Effector memory CD4-positive, alpha-beta T cell (primary cell): ENCODE measurements around the gene CNKSR2.
"Not testable (repeated sequence)": the region's sequence is repeated elsewhere in the genome, so short reads cannot be mapped to it uniquely, and the experiment has no call there.

ENCODE experiments used
- DNase-seq, 3 donors: peaks; one replicate each; pipeline ENCODE4 v3.0.0-alpha.2; 2020
- H3K27ac ChIP-seq: 2 replicates; pipeline ENCODE4 v1.7.0; 2013; ENCODE audit warnings: mild to moderate bottlenecking, low read length, moderate library complexity; ENCODE audit not compliant: insufficient read depth, poor library complexity, severe bottlenecking
- H3K27me3 ChIP-seq: replicated peaks from 2 replicates; pipeline ENCODE4 v1.7.0; 2013; ENCODE audit warnings: mild to moderate bottlenecking, low read length; ENCODE audit not compliant: insufficient read depth, control insufficient read depth, poor library complexity, severe bottlenecking
- H3K36me3 ChIP-seq: 2 replicates; pipeline ENCODE4 v1.7.0; 2013; ENCODE audit warnings: mild to moderate bottlenecking, low read length, moderate library complexity; ENCODE audit not compliant: control insufficient read depth, insufficient read depth
- H3K4me1 ChIP-seq: 2 replicates; pipeline ENCODE4 v1.7.0; 2013; ENCODE audit warnings: low read length, mild to moderate bottlenecking; ENCODE audit not compliant: control insufficient read depth, insufficient read depth, poor library complexity, severe bottlenecking
- H3K4me3 ChIP-seq: 2 replicates; pipeline ENCODE4 v1.7.0; 2013; ENCODE audit warnings: low read length, low read depth, mild to moderate bottlenecking; ENCODE audit not compliant: insufficient read depth, poor library complexity, severe bottlenecking
- H3K9me3 ChIP-seq: 2 replicates; pipeline ENCODE4 v1.7.0; 2013; ENCODE audit warnings: mild to moderate bottlenecking, low read length, moderate library complexity; ENCODE audit not compliant: control insufficient read depth

Gene CNKSR2

GRCh38 chrX:21490341-21490740 lies 116.1 kb downstream of the CNKSR2 start:
- DNase-seq: no peak
- Histone ChIP-seq H3K36me3 (no peaks in the 10 kb centered on the region), H3K9me3 (no peaks in the 10 kb centered on the region), H3K4me1 (no peaks in the 10 kb centered on the region), H3K27me3 (no peaks in the 10 kb centered on the region), H3K4me3 (no peak overlapping the region), H3K27ac (no peak overlapping the region)

GRCh38 chrX:21493226-21493830 lies 119.1 kb downstream of the CNKSR2 start:
- Histone ChIP-seq H3K9me3 (no peaks in the 10 kb centered on the region), H3K36me3 (no peaks in the 10 kb centered on the region), H3K4me3 (no peak overlapping the region), H3K27me3 (no peaks in the 10 kb centered on the region), H3K27ac (no peak overlapping the region), H3K4me1 (no peaks in the 10 kb centered on the region)
- no peak for DNase-seq

- H3K36me3 ChIP-seq: no peaks in the 10 kb centered on the region
- no peaks in the 10 kb centered on the region for H3K4me1 ChIP-seq
- no peak for DNase-seq
- H3K9me3 ChIP-seq: no peaks in the 10 kb centered on the region
- no peak overlapping the region for H3K4me3 ChIP-seq
- no peak overlapping the region for H3K27ac ChIP-seq
- no peaks in the 10 kb centered on the region for H3K27me3 ChIP-seq
These were observed 129.4 kb downstream of the CNKSR2 start for GRCh38 chrX:21503593-21503992.

GRCh38 chrX:21509912-21510311 lies 135.7 kb downstream of the CNKSR2 start:
- no peak for DNase-seq
- Histone ChIP-seq H3K36me3 (no peaks in the 10 kb centered on the region), H3K9me3 (no peaks in the 10 kb centered on the region), H3K4me1 (no peaks in the 10 kb centered on the region), H3K4me3 (no peak overlapping the region), H3K27me3 (no peaks in the 10 kb centered on the region), H3K27ac (no peak overlapping the region)

- Histone ChIP-seq H3K9me3 (no peaks in the 10 kb centered on the region), H3K4me1 (no peaks in the 10 kb centered on the region), H3K36me3 (no peaks in the 10 kb centered on the region), H3K27ac (no peak overlapping the region), H3K4me3 (no peak overlapping the region), H3K27me3 (no peaks in the 10 kb centered on the region)
- DNase-seq: no peak
These were observed 149.8 kb downstream of the CNKSR2 start for GRCh38 chrX:21524008-21524407.

GRCh38 chrX:21528076-21528475 lies 153.9 kb downstream of the CNKSR2 start:
- Histone ChIP-seq H3K4me1 (no peaks in the 10 kb centered on the region), H3K9me3 (no peaks in the 10 kb centered on the region), H3K27ac (no peak overlapping the region), H3K27me3 (no peaks in the 10 kb centered on the region), H3K4me3 (no peak overlapping the region), H3K36me3 (no peaks in the 10 kb centered on the region)
- no peak for DNase-seq

GRCh38 chrX:21529771-21530170 lies 155.6 kb downstream of the CNKSR2 start:
- no peak for DNase-seq
- Histone ChIP-seq H3K27me3 (no peaks in the 10 kb centered on the region), H3K9me3 (no peaks in the 10 kb centered on the region), H3K4me1 (no peaks in the 10 kb centered on the region), H3K36me3 (no peaks in the 10 kb centered on the region), H3K4me3 (no peak overlapping the region), H3K27ac (no peak overlapping the region)

GRCh38 chrX:21544642-21545041 lies 170.4 kb downstream of the CNKSR2 start:
- not testable (repeated sequence) for H3K4me1 ChIP-seq, DNase-seq, H3K27me3 ChIP-seq, H3K36me3 ChIP-seq, H3K9me3 ChIP-seq, H3K27ac ChIP-seq, H3K4me3 ChIP-seq

- Histone ChIP-seq H3K4me1 (no peaks in the 10 kb centered on the region), H3K4me3 (no peak overlapping the region), H3K27me3 (no peaks in the 10 kb centered on the region), H3K36me3 (no peaks in the 10 kb centered on the region), H3K27ac (no peak overlapping the region), H3K9me3 (no peaks in the 10 kb centered on the region)
- no peak for DNase-seq
These were observed 185.2 kb downstream of the CNKSR2 start for GRCh38 chrX:21559417-21559816.

GRCh38 chrX:21565025-21565424 lies 190.8 kb downstream of the CNKSR2 start:
- Histone ChIP-seq H3K27ac (no peak overlapping the region), H3K9me3 (no peaks in the 10 kb centered on the region), H3K36me3 (no peaks in the 10 kb centered on the region), H3K27me3 (no peaks in the 10 kb centered on the region), H3K4me1 (no peaks in the 10 kb centered on the region), H3K4me3 (no peak overlapping the region)
- no peak for DNase-seq
